Natural killer cell (primary cell): ENCODE data around the gene KIF19. TPM values are rescaled to one million over a fixed set of nuclear protein-coding genes. Genes with fewer than 3 reads are reported as not detected.

ENCODE experiments used
- ATAC-seq, 3 donors: fragments of 150-1000 bp in 2 of 3; fragments of 200-7000 bp in 1 of 3; cut with Tn5 transposase; 1 replicate in 1 of 3; 2 replicates in 2 of 3; pipeline ENCODE4 v1.10.0; 2021; ENCODE audit warnings: mild to moderate bottlenecking in 2 of 3, moderate library complexity in 2 of 3
- DNase-seq, 2 donors: peaks; one replicate each; pipeline versions ENCODE4 v3.0.0 to v3.0.0-alpha.2; 2013 to 2021; ENCODE audit warnings: mixed read lengths in 1 of 2
- H3K27ac ChIP-seq: one replicate; pipeline ENCODE4 v1.5.1; 2013; ENCODE audit warnings: mild to moderate bottlenecking, low read length
- H3K27me3 ChIP-seq: one replicate; pipeline ENCODE4 v1.6.1; 2013; ENCODE audit warnings: low read length; ENCODE audit not compliant: control insufficient read depth, insufficient read depth
- H3K36me3 ChIP-seq: one replicate; pipeline ENCODE4 v1.6.1; 2013; ENCODE audit warnings: low read length; ENCODE audit not compliant: control insufficient read depth, insufficient read depth
- H3K4me1 ChIP-seq: one replicate; pipeline ENCODE4 v1.6.1; 2013; ENCODE audit warnings: low read length; ENCODE audit not compliant: control insufficient read depth, insufficient read depth
- H3K4me3 ChIP-seq: one replicate; pipeline ENCODE4 v1.5.1; 2013; ENCODE audit warnings: low read length
- H3K9me3 ChIP-seq: one replicate; pipeline ENCODE4 v1.6.1; 2013; ENCODE audit warnings: low read length; ENCODE audit not compliant: control insufficient read depth, insufficient read depth
- H3K27ac Mint-ChIP-seq, 2 donors: one replicate each; pipeline ENCODE4 v1.8.0; 2022; ENCODE audit warnings: mild to moderate bottlenecking in 2 of 2, mixed read lengths in 2 of 2, moderate library complexity in 1 of 2
- H3K27me3 Mint-ChIP-seq, 2 donors: one replicate each; pipeline ENCODE4 v1.8.0; 2022; ENCODE audit warnings: low read depth in 2 of 2, mixed read lengths in 2 of 2
- H3K36me3 Mint-ChIP-seq: one replicate; pipeline ENCODE4 v1.8.0; 2022; ENCODE audit warnings: mixed read lengths
- H3K4me1 Mint-ChIP-seq, 2 donors: one replicate each; pipeline ENCODE4 v1.8.0; 2022; ENCODE audit warnings: mixed read lengths in 2 of 2
- H3K4me3 Mint-ChIP-seq: one replicate; pipeline ENCODE4 v1.8.0; 2022; ENCODE audit warnings: mild to moderate bottlenecking, moderate library complexity, mixed read lengths
- H3K9me3 Mint-ChIP-seq, 2 donors: one replicate each; pipeline ENCODE4 v1.8.0; 2022; ENCODE audit warnings: mixed read lengths in 2 of 2
- CTCF ChIP-seq: fragments of 200-600 bp; IDR thresholded peaks from one replicate; pipeline ENCODE4 v1.8.0; 2022; ENCODE audit warnings: antibody characterized with exemption
- WGBS: methylation state at CpG from one replicate; pipeline ENCODE4 v1.1.7; 2013; ENCODE audit warnings: missing lambda C conversion rate; ENCODE audit not compliant: insufficient coverage; 5-methylcytosine and 5-hydroxymethylcytosine counted together
- intact Hi-C: fragments of 100-400 bp; cut with micrococcal nuclease; formaldehyde crosslinking; loops from one replicate; pipeline ENCODE4 v1.14.2; 2022
- total RNA-seq, 4 donors: library from RNA; stranded (reverse); fragments of 120-200 nt in 1 of 4; gene quantifications; one replicate each; pipeline versions ENCODE4 v1.2.3 to v1.2.4, GENCODE V29; 2013 to 2022

Gene KIF19
- total RNA-seq, 3 donors from 2014 or later (not counting 1 experiment from before 2014, with no cell fraction given) = 1.7 to 7.1 (median 6.1) TPM

- H3K4me3 ChIP-seq = no peak overlapping the region
- H3K36me3 Mint-ChIP-seq = no peaks in the 10 kb centered on the region
- H3K9me3 Mint-ChIP-seq = no peaks in the 10 kb centered on the region
- H3K36me3 ChIP-seq = no peaks in the 10 kb centered on the region
- WGBS = 99% methylated on average over 3 of the region's 3 CpGs
- peaks cover 11 to 13% of the 10 kb centered on the region in 2 donors for H3K4me1 Mint-ChIP-seq
- DNase-seq = no peak
- H3K9me3 ChIP-seq = no peaks in the 10 kb centered on the region
- peaks cover 0 to 3% of the 10 kb centered on the region in 2 donors for H3K27me3 Mint-ChIP-seq
- TF ChIP-seq CTCF = no peak
- no peaks in the 10 kb centered on the region for H3K27me3 ChIP-seq
- no peak for ATAC-seq
- H3K4me3 Mint-ChIP-seq = no peak overlapping the region
- intact Hi-C loops = no loop called here
- no peak overlapping the region for H3K27ac ChIP-seq
- peaks cover 8% of the 10 kb centered on the region for H3K4me1 ChIP-seq
- H3K27ac Mint-ChIP-seq = no peak overlapping the region
These were observed 59.2 kb downstream of the KIF19 start for GRCh38 chr17:74385201-74385600.

GRCh38 chr17:74386386-74386785 lies 60.4 kb downstream of the KIF19 start:
- ATAC-seq = no peak

GRCh38 chr17:74387365-74388218 lies 61.6 kb downstream of the KIF19 start:
- Mint-ChIP-seq H3K4me3 (no peak overlapping the region), H3K4me1 (peaks cover 6% of the 10 kb centered on the region in 2 donors), H3K9me3 (no peaks in the 10 kb centered on the region), H3K36me3 (no peaks in the 10 kb centered on the region), H3K27me3 (peaks cover 0 to 6% of the 10 kb centered on the region in 2 donors), H3K27ac (no peak overlapping the region)
- H3K27me3 ChIP-seq = no peaks in the 10 kb centered on the region
- no peak for ATAC-seq
- no peaks in the 10 kb centered on the region for H3K9me3 ChIP-seq
- DNase-seq = no peak
- 86% methylated on average over 17 of the region's 17 CpGs for WGBS
- no peak overlapping the region for H3K4me3 ChIP-seq
- intact Hi-C loops = no loop called here
- peaks cover 6% of the 10 kb centered on the region for H3K4me1 ChIP-seq
- no peak for TF ChIP-seq CTCF
- no peak overlapping the region for H3K27ac ChIP-seq
- H3K36me3 ChIP-seq = no peaks in the 10 kb centered on the region

More at GRCh38 chr17:74386386-74386785, 60.4 kb downstream of the KIF19 start:
- intact Hi-C loops = no loop called here
- Mint-ChIP-seq H3K9me3 (no peaks in the 10 kb centered on the region), H3K27ac (no peak overlapping the region), H3K4me3 (no peak overlapping the region), H3K4me1 (peaks cover 3 to 4% of the 10 kb centered on the region in 2 donors), H3K27me3 (peaks cover 0 to 6% of the 10 kb centered on the region in 2 donors), H3K36me3 (no peaks in the 10 kb centered on the region)
- no peak for DNase-seq
- no peak overlapping the region for H3K27ac ChIP-seq
- H3K4me1 ChIP-seq = peaks cover 3% of the 10 kb centered on the region
- no peaks in the 10 kb centered on the region for H3K36me3 ChIP-seq
- no peak for TF ChIP-seq CTCF
- WGBS = 56% methylated on average over 8 of the region's 8 CpGs
- H3K9me3 ChIP-seq = no peaks in the 10 kb centered on the region
- H3K4me3 ChIP-seq = no peak overlapping the region
- no peaks in the 10 kb centered on the region for H3K27me3 ChIP-seq
